GM12878 (cell line): ENCODE measurements around the gene DPM2. TPM values are rescaled to one million over a fixed set of nuclear protein-coding genes. Genes with fewer than 3 reads are reported as not detected.
A peak's percentile ranks its signal among the peaks of the same experiment; 100 is the strongest.

Experiments used
- BACH1 ChIP-seq: fragments of 450-650 bp; IDR thresholded peaks from 2 replicates; pipeline ENCODE4 v1.6.1; 2017; ENCODE audit warnings: mild to moderate bottlenecking, borderline replicate concordance
- BCLAF1 ChIP-seq: fragments of 450-650 bp; IDR thresholded peaks from 2 replicates; pipeline ENCODE4 v1.6.1; 2017; ENCODE audit warnings: antibody characterized with exemption, mild to moderate bottlenecking, moderate library complexity
- BRCA1 ChIP-seq: IDR thresholded peaks from 2 replicates; pipeline ENCODE4 v1.6.1; 2011; ENCODE audit warnings: low read depth, low read length, improper control_type of control experiment
- CEBPB ChIP-seq, 2 experiments: fragments of 150-350 bp in 1 of 2; IDR thresholded peaks; 2 replicates each; pipeline ENCODE4 v1.6.1; 2012 to 2014; ENCODE audit warnings: low read depth in 2 of 2, low read length in 2 of 2, borderline replicate concordance in 1 of 2, inconsistent platforms in 1 of 2
- CREB1 ChIP-seq: IDR thresholded peaks from 2 replicates; pipeline ENCODE4 v1.6.1; 2012; ENCODE audit warnings: low read depth, mild to moderate bottlenecking, inconsistent platforms
- CUX1 ChIP-seq: IDR thresholded peaks from 2 replicates; pipeline ENCODE4 v1.6.1; 2012; ENCODE audit warnings: improper control_type of control experiment, low read depth, low read length; ENCODE audit not compliant: insufficient replicate concordance
- EED ChIP-seq: sonication (generic); IDR thresholded peaks from 2 replicates; pipeline ENCODE4 v1.6.1; 2016; ENCODE audit warnings: antibody characterized with exemption, low read depth
- EP300 ChIP-seq, 2 experiments: fragments of 150-350 bp in 1 of 2; IDR thresholded peaks; 2 replicates each; pipeline ENCODE4 v1.6.1; 2011 to 2012; ENCODE audit warnings: low read depth in 2 of 2, low read length in 2 of 2, borderline replicate concordance in 1 of 2, improper control_type of control experiment in 1 of 2, inconsistent platforms in 1 of 2; ENCODE audit not compliant: control insufficient read depth in 1 of 2
- ETV6 ChIP-seq, 2 experiments: fragments of 450-650 bp in 1 of 2; IDR thresholded peaks in 1 of 2; conservative IDR thresholded peaks in 1 of 2; 2 replicates each; pipeline ENCODE4 v1.6.1; 2014; ENCODE audit warnings: antibody characterized with exemption in 1 of 2, borderline replicate concordance in 1 of 2, low read depth in 1 of 2, mild to moderate bottlenecking in 1 of 2, moderate library complexity in 1 of 2
- HDAC2 ChIP-seq: fragments of 200-600 bp; sonication (generic); IDR thresholded peaks from 2 replicates; pipeline ENCODE4 v1.6.1; 2017
- IKZF2 ChIP-seq, 2 experiments: fragments of 450-650 bp; IDR thresholded peaks; 2 replicates each; pipeline ENCODE4 v1.6.1; 2017; ENCODE audit warnings: mild to moderate bottlenecking in 2 of 2, moderate library complexity in 2 of 2
- MEF2A ChIP-seq: IDR thresholded peaks from 2 replicates; pipeline ENCODE4 v1.6.1; 2011; ENCODE audit warnings: low read depth, mild to moderate bottlenecking, low read length, moderate library complexity; ENCODE audit not compliant: insufficient read depth
- MTA2 ChIP-seq: fragments of 450-650 bp; IDR thresholded peaks from 2 replicates; pipeline ENCODE4 v1.6.1; 2016; ENCODE audit warnings: low read depth, mild to moderate bottlenecking, moderate library complexity
- NBN ChIP-seq: fragments of 450-650 bp; IDR thresholded peaks from 2 replicates; pipeline ENCODE4 v1.6.1; 2016
- NFIC ChIP-seq: IDR thresholded peaks from 2 replicates; pipeline ENCODE4 v1.6.1; 2012; ENCODE audit warnings: low read depth, mild to moderate bottlenecking, inconsistent platforms, low read length, moderate library complexity
- NRF1 ChIP-seq: conservative IDR thresholded peaks from 2 replicates; pipeline ENCODE4 v1.6.1; 2011; ENCODE audit warnings: mild to moderate bottlenecking, low read depth, low read length, improper control_type of control experiment
- PAX5 ChIP-seq: IDR thresholded peaks from 2 replicates; pipeline ENCODE4 v1.6.1; 2011; ENCODE audit warnings: low read depth, low read length, borderline replicate concordance
- PML ChIP-seq: IDR thresholded peaks from 2 replicates; pipeline ENCODE4 v1.6.1; 2012; ENCODE audit warnings: low read length, inconsistent platforms
- SREBF2 ChIP-seq: IDR thresholded peaks from 2 replicates; pipeline ENCODE4 v1.6.1; 2012; ENCODE audit warnings: mild to moderate bottlenecking, low read length
- SRF ChIP-seq, 2 experiments: IDR thresholded peaks; 2 replicates each; pipeline ENCODE4 v1.6.1; 2011; ENCODE audit warnings: low read depth in 2 of 2, low read length in 2 of 2, mild to moderate bottlenecking in 1 of 2, moderate library complexity in 1 of 2
- TBL1XR1 ChIP-seq: IDR thresholded peaks from 2 replicates; pipeline ENCODE4 v1.6.1; 2012; ENCODE audit warnings: low read depth, low read length, improper control_type of control experiment
- TCF3 ChIP-seq: IDR thresholded peaks from 2 replicates; pipeline ENCODE4 v1.6.1; 2012; ENCODE audit warnings: low read depth, mild to moderate bottlenecking, low read length, borderline replicate concordance; ENCODE audit not compliant: insufficient read depth
- ZSCAN29 ChIP-seq: fragments of 450-650 bp; IDR thresholded peaks from 2 replicates; pipeline ENCODE4 v1.6.1; 2017; ENCODE audit warnings: mild to moderate bottlenecking, moderate library complexity
- polyA plus RNA-seq, 11 experiments: library from polyadenylated mRNA; depleted of rRNA in 4 of 11; unstranded in 6 of 11; stranded (reverse) in 5 of 11; fragments of >200 nt; fragmentation: Nextera tagmentation in 4 of 11; fragmentation: Illumina TruSeq in 1 of 11; extraction: Ambion mirVana in 4 of 11; extraction: Trizol in 1 of 11; gene quantifications; 1 replicate in 1 of 11; 2 replicates in 10 of 11; pipeline versions ENCODE4 v1.2.1 to v1.2.3, GENCODE V29; 2011 to 2016; ENCODE audit warnings: inconsistent platforms in 2 of 11, missing spikeins in 2 of 11, low read depth in 1 of 11
- total RNA-seq, 4 experiments: library from RNA; depleted of rRNA in 3 of 4; stranded (reverse); fragments of >200 nt in 3 of 4; fragmentation: Illumina TruSeq in 1 of 4; extraction: Trizol in 1 of 4; gene quantifications; 2 replicates each; pipeline versions ENCODE4 v1.2.1 to v1.2.3, GENCODE V29; 2013 to 2021

The DPM2 gene
- total and polyA plus RNA-seq, 10 of the 15 experiments (the other 5 are each of a cell fraction or from before 2014, with no cell fraction given) = 22.7 to 77.9 (median 44.7) TPM

- TF ChIP-seq CEBPB (IDR thresholded peaks at IDR 0.05; ENCODE audit: borderline replicate concordance in 1 of 2, low read depth in 2 of 2, low read length in 2 of 2) = no peak
- no peak for TF ChIP-seq ZSCAN29
- TF ChIP-seq SREBF2 = no peak
- peak; percentile 51; the same call in 1 of the 2 replicates for TF ChIP-seq BACH1
- no peak for TF ChIP-seq NRF1
- 0 out of 2 replicates have a peak, but pooled peaks have one; percentile 11 for TF ChIP-seq CREB1
- no peak for TF ChIP-seq TBL1XR1
- TF ChIP-seq BCLAF1 = no peak
- no peak for TF ChIP-seq PAX5
- TF ChIP-seq MTA2 = no peak
- TF ChIP-seq BRCA1 = no peak
- TF ChIP-seq EED = no peak
- no peak for TF ChIP-seq MEF2A
- TF ChIP-seq SRF (IDR thresholded peaks at IDR 0.05; ENCODE audit: low read depth in 2 of 2, low read length in 2 of 2) = no peak
- no peak for TF ChIP-seq ETV6 (conservative IDR thresholded peaks at IDR 0.05 in 1 of 2, IDR thresholded peaks at IDR 0.05 in 1 of 2; ENCODE audit: borderline replicate concordance in 1 of 2, low read depth in 1 of 2)
- no peak for TF ChIP-seq HDAC2
- no peak for TF ChIP-seq PML
- no peak for TF ChIP-seq TCF3
- no peak for TF ChIP-seq NBN
- no peak for TF ChIP-seq NFIC
- no peak for TF ChIP-seq IKZF2 (IDR thresholded peaks at IDR 0.05)
- no peak for TF ChIP-seq CUX1
- no peak for TF ChIP-seq EP300 (IDR thresholded peaks at IDR 0.05; ENCODE audit: borderline replicate concordance in 1 of 2, control insufficient read depth in 1 of 2, low read depth in 2 of 2, low read length in 2 of 2)
Observed at GRCh38 chr9:127930231-127931091, 7.2 kb downstream of the DPM2 start, which contains the start of gene PIP5KL1 (continued).
